ENCODE results near the gene DYSF.

DNA sequence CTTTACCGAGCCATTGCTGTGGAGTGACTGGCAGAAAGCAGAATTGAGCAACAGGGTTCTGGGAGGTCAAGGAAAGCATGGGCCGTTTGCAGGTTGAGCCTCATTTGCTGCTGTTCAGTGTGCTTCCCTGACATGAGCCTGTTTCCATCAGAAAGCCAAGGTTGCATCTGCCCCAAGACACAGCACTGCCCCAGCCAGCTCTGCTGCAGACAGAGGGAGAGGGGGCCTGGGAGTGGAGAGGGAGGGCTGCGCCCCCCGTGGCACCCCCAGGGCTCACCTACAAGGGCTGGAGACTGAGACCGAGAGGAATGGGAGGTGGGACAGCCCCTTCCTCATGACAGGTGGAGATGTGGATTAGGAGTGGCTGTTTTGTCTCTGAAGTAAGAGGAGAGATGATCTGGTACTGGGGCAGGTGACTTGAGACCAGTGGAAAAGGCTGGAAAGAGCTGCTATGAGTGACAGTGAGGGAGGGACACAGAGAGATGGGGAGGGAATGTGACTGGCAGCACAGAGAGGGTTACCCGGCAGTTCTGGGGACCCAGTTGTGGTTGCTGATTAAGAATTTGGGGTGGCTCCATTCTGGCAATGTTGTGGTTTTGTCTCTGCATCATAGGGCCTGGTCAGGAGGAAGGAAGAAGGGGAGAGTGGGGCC lies 218.0 kb downstream of the DYSF start:
- TF ChIP-seq, protein P1, sequence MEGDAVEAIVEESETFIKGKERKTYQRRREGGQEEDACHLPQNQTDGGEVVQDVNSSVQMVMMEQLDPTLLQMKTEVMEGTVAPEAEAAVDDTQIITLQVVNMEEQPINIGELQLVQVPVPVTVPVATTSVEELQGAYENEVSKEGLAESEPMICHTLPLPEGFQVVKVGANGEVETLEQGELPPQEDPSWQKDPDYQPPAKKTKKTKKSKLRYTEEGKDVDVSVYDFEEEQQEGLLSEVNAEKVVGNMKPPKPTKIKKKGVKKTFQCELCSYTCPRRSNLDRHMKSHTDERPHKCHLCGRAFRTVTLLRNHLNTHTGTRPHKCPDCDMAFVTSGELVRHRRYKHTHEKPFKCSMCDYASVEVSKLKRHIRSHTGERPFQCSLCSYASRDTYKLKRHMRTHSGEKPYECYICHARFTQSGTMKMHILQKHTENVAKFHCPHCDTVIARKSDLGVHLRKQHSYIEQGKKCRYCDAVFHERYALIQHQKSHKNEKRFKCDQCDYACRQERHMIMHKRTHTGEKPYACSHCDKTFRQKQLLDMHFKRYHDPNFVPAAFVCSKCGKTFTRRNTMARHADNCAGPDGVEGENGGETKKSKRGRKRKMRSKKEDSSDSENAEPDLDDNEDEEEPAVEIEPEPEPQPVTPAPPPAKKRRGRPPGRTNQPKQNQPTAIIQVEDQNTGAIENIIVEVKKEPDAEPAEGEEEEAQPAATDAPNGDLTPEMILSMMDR (conservative IDR thresholded peaks at IDR 0.05) = no peak
- TF ChIP-seq ZFX (IDR thresholded peaks at IDR 0.05) = no peak

Measured in C4-2B (cell line).